Heart left ventricle (tissue), 16 donors: Measurements from ENCODE around the gene SLC4A2. TPM values are rescaled to one million over a fixed set of nuclear protein-coding genes. Genes with fewer than 3 reads are reported as not detected.

Source experiments
- ATAC-seq, 4 donors: fragments of 200-7000 bp; cut with Tn5 transposase; one replicate each; pipeline ENCODE4 v1.9.1; 2020 to 2022; ENCODE audit warnings: moderate library complexity in 4 of 4, mild to moderate bottlenecking in 3 of 4, moderate number of reproducible peaks in 1 of 4
- DNase-seq, 5 donors: peaks; one replicate each; pipeline ENCODE4 v3.0.0-alpha.2; 2020
- H3K27ac ChIP-seq, 12 donors: fragments of 200-600 bp; sonication (generic) in 4 of 12; one replicate each; pipeline versions ENCODE4 v1.5.0 to v1.8.0; 2016 to 2022; ENCODE audit warnings: mild to moderate bottlenecking in 2 of 12
- H3K27me3 ChIP-seq, 9 donors: fragments of 200-600 bp; sonication (generic) in 2 of 9; one replicate each; pipeline versions ENCODE4 v1.5.1 to v1.8.0; 2016 to 2022; ENCODE audit warnings: mild to moderate bottlenecking in 3 of 9
- H3K36me3 ChIP-seq, 9 donors: fragments of 200-600 bp; sonication (generic) in 2 of 9; one replicate each; pipeline versions ENCODE4 v1.5.0 to v1.8.0; 2018 to 2022; ENCODE audit warnings: mild to moderate bottlenecking in 2 of 9
- H3K4me1 ChIP-seq, 12 donors: fragments of 200-600 bp; sonication (generic) in 4 of 12; one replicate each; pipeline versions ENCODE4 v1.5.0 to v1.8.0; 2016 to 2022; ENCODE audit warnings: mild to moderate bottlenecking in 3 of 12
- H3K4me3 ChIP-seq, 12 donors: fragments of 200-600 bp; sonication (generic) in 4 of 12; one replicate each; pipeline versions ENCODE4 v1.5.0 to v1.8.0; 2017 to 2022; ENCODE audit warnings: mild to moderate bottlenecking in 9 of 12, moderate library complexity in 4 of 12
- H3K9me3 ChIP-seq, 12 donors: fragments of 200-600 bp; sonication (generic) in 4 of 12; one replicate each; pipeline versions ENCODE4 v1.5.0 to v1.8.0; 2016 to 2022; ENCODE audit warnings: mild to moderate bottlenecking in 1 of 12
- POLR2A ChIP-seq, 2 donors: fragments of 450-650 bp; IDR thresholded peaks; one replicate each; pipeline ENCODE4 v1.6.1; 2017; ENCODE audit warnings: antibody characterized with exemption in 2 of 2, mild to moderate bottlenecking in 2 of 2, moderate library complexity in 2 of 2
- WGBS, 4 donors: extraction: QIAGEN DNeasy Blood & Tissue Kit in 2 of 4; methylation state at CpG; one replicate each; pipeline versions ENCODE4 v1.1.5 to v1.1.7; 2013 to 2018; 5-methylcytosine and 5-hydroxymethylcytosine counted together
- intact Hi-C, 10 donors: fragments of 100-400 bp; cut with DNase I; formaldehyde crosslinking; loops; one replicate each; pipeline versions ENCODE4 v1.11.1 to v1.14.2; 2022
- polyA plus RNA-seq, 2 donors: library from polyadenylated mRNA; stranded (reverse); fragments of 200-250 nt; gene quantifications; one replicate each; pipeline ENCODE4 v1.2.3, GENCODE V29; 2013
- total RNA-seq, 9 donors: library from RNA; depleted of rRNA in 2 of 9; stranded (reverse); fragments of >200 nt in 2 of 9; fragmentation: NEBNext Ultra II Directional in 3 of 9; extraction: Animal tissue kit (Norgen Biotek cat#: 25700) in 3 of 9; gene quantifications; one replicate each; pipeline versions ENCODE4 v1.1.0 to v1.2.4, GENCODE V29; 2016 to 2023
- TF ChIP-seq, protein P1 (sequence below), 12 donors: fragments of 200-600 bp; sonication (generic) in 4 of 12; IDR thresholded peaks; one replicate each; pipeline versions ENCODE4 v1.5.0 to v1.8.0; 2018 to 2022; ENCODE audit warnings: antibody characterized with exemption in 12 of 12, mild to moderate bottlenecking in 5 of 12
- donor health status: ischemic (EF 13 %, LVEDD 7.1; RV severe dilation, severe dysfunction).
- donor health status: healthy with polysubstance abuse.
- donor health status: DM: no; HTN: yes; CAD: no.
- donor health status: DM: no; HTN: no; CAD: no.
- donor health status: ischemic (EF 25% LVEDD 6.9; RV normal size, moderate dysfunction).
- donor health status: ischemic (EF 25% LVEDD 5.7; RV mildly dilated, moderate dysfunction).
- donor health status: healthy.
- donor health status: DM: yes; HTN: yes; CAD: no.
- donor health status: ischemic (EF 35%, LVEDD 5.7; RV mildly dilated, moderate dysfunction).
- donor health status: nonischemic (EF 11% LVEDD 7.7; RV severe dilation, severe dysfunction).
- donor health status: DM: yes; HTN: yes; CAD: no.
- donor health status: PGD.
- donor health status: ischemic (EF 29% LVEDD 5.4; RV normal size, mild dysfunction).
- donor health status: nonischemic (EF 23%, LVEDD 6.1; RV moderate dilation, normal function).

The SLC4A2 gene
- total and polyA plus RNA-seq, 11 donors, result 44.1 to 113 (median 68.3) TPM

DNA sequence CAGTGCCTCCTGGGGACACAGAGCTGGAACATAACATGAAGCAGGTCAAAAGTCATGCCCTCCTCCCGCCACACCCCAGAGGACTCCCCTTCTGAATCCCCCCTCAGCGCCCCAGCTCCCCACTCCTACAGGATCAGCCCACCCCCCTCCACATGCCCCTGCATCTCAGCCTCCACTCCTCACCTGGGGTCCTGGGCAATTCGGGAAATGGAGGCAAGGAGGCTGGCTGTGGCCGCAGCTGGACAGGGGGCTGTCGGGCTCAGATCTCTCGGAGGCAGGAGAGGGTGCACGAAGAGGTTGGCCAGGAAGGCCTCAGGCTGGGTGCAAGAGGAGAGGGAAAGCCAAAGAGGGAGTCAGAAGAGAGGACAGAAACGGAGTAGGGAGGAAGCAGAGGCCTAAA is 42.9 kb upstream of the SLC4A2 start:
- intact Hi-C loops, result loop anchor here in 1 of 10 donors (5.0 kb wide), 1 partner anchor 96 kb away; no protein-coding TSS in a partner anchor
- Histone ChIP-seq H3K27ac (no peak overlapping the region), H3K4me3 (no peak overlapping the region), H3K27me3 (peaks cover 3 to 48% (median 25%) of the 10 kb centered on the region in 9 donors), H3K4me1 (peaks cover 0 to 51% (median 23%) of the 10 kb centered on the region in 12 donors), H3K36me3 (peaks cover 0 to 6% (median 0%) of the 10 kb centered on the region in 9 donors), H3K9me3 (no peaks in the 10 kb centered on the region)
- WGBS, 4 donors, result 78 to 82% (median 80%) methylated on average over 8 of the region's 8 CpGs
- ATAC-seq (no peak), DNase-seq (no peak)
- TF ChIP-seq POLR2A (IDR thresholded peaks at IDR 0.05), result no peak
- TF ChIP-seq, protein P1, sequence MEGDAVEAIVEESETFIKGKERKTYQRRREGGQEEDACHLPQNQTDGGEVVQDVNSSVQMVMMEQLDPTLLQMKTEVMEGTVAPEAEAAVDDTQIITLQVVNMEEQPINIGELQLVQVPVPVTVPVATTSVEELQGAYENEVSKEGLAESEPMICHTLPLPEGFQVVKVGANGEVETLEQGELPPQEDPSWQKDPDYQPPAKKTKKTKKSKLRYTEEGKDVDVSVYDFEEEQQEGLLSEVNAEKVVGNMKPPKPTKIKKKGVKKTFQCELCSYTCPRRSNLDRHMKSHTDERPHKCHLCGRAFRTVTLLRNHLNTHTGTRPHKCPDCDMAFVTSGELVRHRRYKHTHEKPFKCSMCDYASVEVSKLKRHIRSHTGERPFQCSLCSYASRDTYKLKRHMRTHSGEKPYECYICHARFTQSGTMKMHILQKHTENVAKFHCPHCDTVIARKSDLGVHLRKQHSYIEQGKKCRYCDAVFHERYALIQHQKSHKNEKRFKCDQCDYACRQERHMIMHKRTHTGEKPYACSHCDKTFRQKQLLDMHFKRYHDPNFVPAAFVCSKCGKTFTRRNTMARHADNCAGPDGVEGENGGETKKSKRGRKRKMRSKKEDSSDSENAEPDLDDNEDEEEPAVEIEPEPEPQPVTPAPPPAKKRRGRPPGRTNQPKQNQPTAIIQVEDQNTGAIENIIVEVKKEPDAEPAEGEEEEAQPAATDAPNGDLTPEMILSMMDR (IDR thresholded peaks at IDR 0.05), result no peak

- intact Hi-C loops, result loop anchor here in 1 of 10 donors (5.0 kb wide), 1 partner anchor 95 kb away; no protein-coding TSS in a partner anchor
- H3K9me3 ChIP-seq, result no peaks in the 10 kb centered on the region
- 77 to 93% (median 86%) methylated on average over 15 of the region's 15 CpGs for WGBS, 4 donors
- no peak overlapping the region for H3K4me3 ChIP-seq
- DNase-seq (no peak), ATAC-seq (no peak)
- H3K36me3 ChIP-seq, result peaks cover 0 to 6% (median 0%) of the 10 kb centered on the region in 9 donors
- H3K27me3 ChIP-seq, result peaks cover 3 to 48% (median 25%) of the 10 kb centered on the region in 9 donors
- H3K4me1 ChIP-seq, result peaks cover 0 to 47% (median 23%) of the 10 kb centered on the region in 12 donors
- no peak for TF ChIP-seq POLR2A (IDR thresholded peaks at IDR 0.05)
- TF ChIP-seq, protein P1 (IDR thresholded peaks at IDR 0.05), result no peak
- no peak overlapping the region for H3K27ac ChIP-seq
These were observed 42.4 kb upstream of the SLC4A2 start for GRCh38 chr7:151016942-151017341.

GRCh38 chr7:151017370-151017952 is 41.9 kb upstream of the SLC4A2 start:
- TF ChIP-seq, protein P1 (IDR thresholded peaks at IDR 0.05), result no peak
- no peak for TF ChIP-seq POLR2A (IDR thresholded peaks at IDR 0.05)
- WGBS, 4 donors, result 45 to 61% (median 50%) methylated on average over 11 to 13 of the region's 13 CpGs
- Histone ChIP-seq H3K9me3 (no peaks in the 10 kb centered on the region), H3K27me3 (peaks cover 3 to 48% (median 25%) of the 10 kb centered on the region in 9 donors), H3K4me3 (no peak overlapping the region), H3K4me1 (peaks cover 0 to 41% (median 21%) of the 10 kb centered on the region in 12 donors), H3K27ac (no peak overlapping the region), H3K36me3 (peaks cover 0 to 6% (median 0%) of the 10 kb centered on the region in 9 donors)
- intact Hi-C loops, result loop anchor here in 1 of 10 donors (5.0 kb wide), 1 partner anchor 95 kb away; no protein-coding TSS in a partner anchor
- DNase-seq, result no peak
- ATAC-seq, result no peak

DNA sequence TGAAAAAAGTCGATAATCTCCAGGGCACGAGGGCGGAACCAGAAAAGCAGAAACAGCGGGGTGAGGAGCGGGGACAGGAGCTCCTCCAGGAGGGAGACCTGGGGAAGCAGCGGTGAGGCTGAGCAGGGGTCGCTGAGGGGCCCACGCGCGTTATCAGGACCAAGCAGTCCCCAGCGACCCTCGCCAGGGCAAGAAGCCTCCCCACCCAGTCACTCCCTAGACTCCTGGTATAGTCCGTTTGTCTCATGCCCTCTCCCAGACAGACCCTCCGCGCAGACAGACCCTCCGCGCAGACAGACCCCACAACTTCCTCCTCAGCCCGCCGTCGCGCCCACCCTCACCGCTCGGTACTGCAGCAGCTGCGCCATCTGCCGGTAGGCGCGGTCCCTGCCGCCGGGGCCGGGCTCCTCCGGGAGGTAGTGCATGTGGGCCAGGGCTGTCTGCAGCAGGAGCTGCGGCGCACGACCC is 41.4 kb upstream of the SLC4A2 start:
- intact Hi-C loops, result loop anchor here in 1 of 10 donors (5.0 kb wide), 1 partner anchor 94 kb away; no protein-coding TSS in a partner anchor
- Histone ChIP-seq H3K4me3 (peak overlapping the region in 8 of 12 donors; percentile 10 to 40 (median 26)), H3K4me1 (peaks cover 0 to 36% (median 19%) of the 10 kb centered on the region in 12 donors), H3K9me3 (no peaks in the 10 kb centered on the region), H3K27ac (no peak overlapping the region), H3K27me3 (peaks cover 3 to 52% (median 25%) of the 10 kb centered on the region in 9 donors), H3K36me3 (peaks cover 0 to 3% (median 0%) of the 10 kb centered on the region in 9 donors)
- peak in 4 of 5 donors; percentile 59 to 88 (median 71) for DNase-seq
- TF ChIP-seq, protein P1 (IDR thresholded peaks at IDR 0.05), result peak; percentile 85 to 98 (median 90)
- no peak for TF ChIP-seq POLR2A (IDR thresholded peaks at IDR 0.05)
- peak in 3 of 4 donors; percentile 61 to 70 (median 70) for ATAC-seq
- 3 to 14% (median 6%) methylated on average over 11 to 34 of the region's 34 CpGs for whole genome bisulfite sequencing, 4 donors
